GM12892 (cell line): Measurements from ENCODE around the gene FTCD.

Experiments
- POLR2A ChIP-seq: IDR thresholded peaks from 2 replicates; pipeline ENCODE4 v1.6.1; 2011; ENCODE audit warnings: low read depth, low read length, control low read depth
- POLR2AphosphoS5 ChIP-seq: IDR thresholded peaks from 2 replicates; pipeline ENCODE4 v1.6.1; 2011; ENCODE audit warnings: low read depth, low read length, control low read depth
- TAF1 ChIP-seq: IDR thresholded peaks from 2 replicates; pipeline ENCODE4 v1.6.1; 2011; ENCODE audit warnings: low read depth, mild to moderate bottlenecking, control low read depth, low read length, borderline replicate concordance

GRCh38 chr21:46091631-46092025 is 63.8 kb downstream of the FTCD start:
- TF ChIP-seq POLR2AphosphoS5 (no peak), POLR2A (no peak), TAF1 (no peak)
